Fibroblast of lung (primary cell): ENCODE results near the gene TRIB2.

ENCODE experiments used
- CTCF ChIP-seq, 2 donors: IDR thresholded peaks in 1 of 2; conservative IDR thresholded peaks in 1 of 2; 1 replicate in 1 of 2; 2 replicates in 1 of 2; pipeline ENCODE4 v1.5.1; 2011 to 2012; ENCODE audit warnings: low read length in 2 of 2, control low read depth in 1 of 2, inconsistent platforms in 1 of 2, low read depth in 1 of 2, mild to moderate bottlenecking in 1 of 2
- EZH2 ChIP-seq: IDR thresholded peaks from 2 replicates; pipeline ENCODE4 v1.5.1; 2012; ENCODE audit warnings: low read length, control low read depth, mild to moderate bottlenecking; ENCODE audit errors: missing control alignments

GRCh38 chr2:12778369-12778768 is 61.6 kb downstream of the TRIB2 start:
- TF ChIP-seq CTCF (conservative IDR thresholded peaks at IDR 0.05 in 1 of 2, IDR thresholded peaks at IDR 0.05 in 1 of 2; ENCODE audit: low read depth in 1 of 2, low read length in 2 of 2) (no peak), EZH2 (no peak)
